Skeletal muscle tissue (tissue), 4 donors: Measurements from ENCODE around the gene LIN37. TPM values are rescaled to one million over a fixed set of nuclear protein-coding genes. Genes with fewer than 3 reads are reported as not detected.

Experiments used
- H3K27ac ChIP-seq: one replicate; pipeline ENCODE4 v1.7.0; 2013; ENCODE audit warnings: mild to moderate bottlenecking, low read depth, low read length, inconsistent platforms
- H3K27me3 ChIP-seq, 3 donors: one replicate each; pipeline ENCODE4 v1.7.0; 2013; ENCODE audit warnings: low read length in 3 of 3; ENCODE audit not compliant: control insufficient read depth in 3 of 3, insufficient read depth in 3 of 3
- H3K36me3 ChIP-seq, 3 donors: one replicate each; pipeline ENCODE4 v1.7.0; 2013; ENCODE audit warnings: low read length in 3 of 3; ENCODE audit not compliant: control insufficient read depth in 3 of 3, insufficient read depth in 3 of 3
- H3K4me1 ChIP-seq, 3 donors: one replicate each; pipeline ENCODE4 v1.7.0; 2013; ENCODE audit warnings: low read length in 3 of 3, mild to moderate bottlenecking in 3 of 3; ENCODE audit not compliant: control insufficient read depth in 3 of 3, insufficient read depth in 3 of 3
- H3K4me3 ChIP-seq, 3 donors: one replicate each; pipeline ENCODE4 v1.7.0; 2013; ENCODE audit warnings: low read length in 3 of 3
- H3K9ac ChIP-seq, 3 donors: one replicate each; pipeline ENCODE4 v1.7.0; 2013; ENCODE audit warnings: low read length in 3 of 3, mild to moderate bottlenecking in 3 of 3, moderate library complexity in 2 of 3, low read depth in 1 of 3
- H3K9me3 ChIP-seq, 3 donors: one replicate each; pipeline ENCODE4 v1.7.0; 2013; ENCODE audit warnings: low read length in 3 of 3; ENCODE audit not compliant: control insufficient read depth in 3 of 3
- total RNA-seq: library from RNA; depleted of rRNA; stranded (reverse); fragments of >200 nt; gene quantifications from one replicate; pipeline ENCODE4 v1.2.3, GENCODE V29; 2014
- donor health status: Osteomylitis.

LIN37 gene
- total RNA-seq, 1 donor from 2014 or later, result 3.1 TPM

DNA sequence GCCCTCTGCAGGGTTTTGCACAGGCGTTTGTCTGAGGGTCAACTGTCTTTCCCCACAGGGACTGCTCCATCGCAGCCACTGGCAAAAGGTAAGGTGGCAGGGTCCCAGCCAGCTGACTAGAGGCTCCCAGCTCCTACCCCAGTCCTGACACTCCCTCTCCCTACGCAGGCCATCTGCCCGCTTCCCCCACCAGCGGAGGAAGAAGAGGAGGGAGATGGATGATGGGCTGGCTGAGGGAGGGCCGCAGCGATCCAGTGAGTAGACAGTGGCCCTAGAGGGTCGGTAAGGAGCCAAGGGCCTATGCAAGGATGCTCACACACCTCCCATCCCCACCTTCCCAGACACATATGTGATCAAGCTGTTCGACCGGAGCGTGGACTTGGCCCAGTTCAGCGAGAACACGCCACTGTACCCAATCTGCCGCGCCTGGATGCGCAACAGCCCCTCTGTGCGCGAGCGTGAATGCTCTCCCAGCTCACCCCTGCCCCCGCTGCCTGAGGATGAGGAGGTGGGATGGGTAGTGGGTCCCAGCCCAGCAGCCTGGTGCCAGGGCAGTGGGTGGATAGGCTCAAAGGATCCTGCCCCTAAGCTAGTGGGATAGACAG is 4.5 kb downstream of the LIN37 start:
- H3K9me3 ChIP-seq, result no peaks in the 10 kb centered on the region
- peaks cover 37 to 52% (median 43%) of the 10 kb centered on the region in 3 donors for H3K4me1 ChIP-seq
- H3K36me3 ChIP-seq, result peaks cover 16 to 22% (median 19%) of the 10 kb centered on the region in 3 donors
- no peaks in the 10 kb centered on the region for H3K27me3 ChIP-seq
- peak overlapping the region in 1 of 3 donors; percentile 81 for H3K9ac ChIP-seq
- peak overlapping the region; percentile 25 for H3K27ac ChIP-seq
- H3K4me3 ChIP-seq, result no peak overlapping the region

DNA sequence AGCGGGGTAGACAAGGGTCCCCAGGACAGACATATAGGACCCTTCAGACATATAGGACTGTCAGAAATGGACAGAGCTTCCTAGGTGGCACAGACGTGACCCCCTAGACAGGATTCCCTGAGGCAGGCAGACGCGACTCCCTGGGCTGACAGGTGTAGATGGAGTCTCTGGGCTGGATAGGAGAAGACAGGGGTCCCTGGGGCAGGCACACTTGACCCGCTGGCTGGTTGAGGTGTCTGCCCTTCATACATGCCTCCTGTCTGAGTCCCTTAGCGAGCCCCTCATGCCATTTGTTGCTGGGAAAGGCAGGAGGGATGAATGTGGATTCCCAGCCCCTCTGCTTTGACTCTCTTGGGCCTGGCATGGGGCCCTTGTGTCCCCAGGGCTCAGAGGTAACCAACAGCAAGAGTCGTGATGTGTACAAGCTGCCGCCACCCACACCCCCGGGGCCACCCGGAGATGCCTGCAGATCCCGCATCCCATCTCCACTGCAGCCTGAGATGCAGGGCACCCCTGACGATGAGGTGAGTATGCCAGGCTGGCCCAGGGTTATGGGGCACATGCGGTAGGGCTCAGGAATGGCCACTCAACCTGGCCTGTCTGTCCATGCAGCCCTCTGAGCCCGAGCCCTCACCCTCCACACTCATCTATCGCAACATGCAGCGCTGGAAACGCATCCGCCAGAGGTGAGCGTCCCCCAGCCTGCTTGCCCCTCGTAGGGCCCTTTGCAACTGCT is 5.4 kb downstream of the LIN37 start:
- peak overlapping the region; percentile 99 for H3K27ac ChIP-seq
- peaks cover 34 to 54% (median 43%) of the 10 kb centered on the region in 3 donors for H3K4me1 ChIP-seq

DNA sequence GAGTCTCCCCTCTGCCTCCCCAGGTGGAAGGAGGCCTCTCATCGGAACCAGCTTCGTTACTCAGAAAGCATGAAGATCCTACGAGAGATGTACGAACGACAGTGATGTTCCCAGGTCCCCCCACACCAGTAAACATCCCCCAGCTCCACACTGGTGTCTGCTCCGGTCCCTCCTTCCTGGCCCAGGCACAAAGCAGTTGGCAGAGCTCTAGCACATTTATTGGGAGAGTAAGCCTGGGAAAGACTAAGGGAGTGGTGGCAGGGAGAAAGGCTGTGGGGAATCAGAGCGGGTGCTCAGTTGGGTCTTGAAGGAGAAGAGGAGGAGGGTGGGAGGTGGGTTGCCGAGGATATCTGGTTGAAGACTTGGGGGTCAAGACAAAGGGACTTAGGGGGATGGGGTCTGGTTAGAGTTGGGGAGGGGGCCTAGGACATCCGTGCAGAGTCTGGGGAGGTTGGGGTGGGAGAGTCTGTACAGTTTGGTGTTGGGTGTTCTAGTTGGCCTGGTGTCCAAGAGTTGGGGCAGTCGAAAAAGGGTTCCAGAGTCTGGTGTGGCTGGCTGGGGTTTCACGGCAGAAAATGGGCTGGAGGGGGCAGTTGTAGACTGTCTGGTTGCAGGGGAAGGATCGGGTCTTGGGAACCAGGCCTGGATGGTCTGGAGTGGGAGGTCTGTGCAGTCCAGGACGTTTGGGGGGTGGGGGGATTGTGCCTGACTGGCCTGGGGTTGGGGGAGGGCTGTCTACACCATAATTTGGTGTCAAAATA is 6.2 kb downstream of the LIN37 start:
- Histone ChIP-seq H3K9ac (peak overlapping the region; percentile 69 to 95 (median 81)), H3K9me3 (no peaks in the 10 kb centered on the region), H3K36me3 (peaks cover 16 to 22% (median 19%) of the 10 kb centered on the region in 3 donors), H3K4me1 (peaks cover 32 to 55% (median 43%) of the 10 kb centered on the region in 3 donors), H3K4me3 (peak overlapping the region; percentile 52 to 100 (median 86)), H3K27me3 (no peaks in the 10 kb centered on the region), H3K27ac (peak overlapping the region; percentile 99)

More for the DNA sequence above, 5.4 kb downstream of the LIN37 start:
- no peaks in the 10 kb centered on the region for H3K9me3 ChIP-seq
- H3K27me3 ChIP-seq, result no peaks in the 10 kb centered on the region
- H3K36me3 ChIP-seq, result peaks cover 16 to 22% (median 19%) of the 10 kb centered on the region in 3 donors
- peak overlapping the region in 2 of 3 donors; percentile 21 to 81 for H3K9ac ChIP-seq
- H3K4me3 ChIP-seq, result peak overlapping the region in 2 of 3 donors; percentile 13 to 20

DNA sequence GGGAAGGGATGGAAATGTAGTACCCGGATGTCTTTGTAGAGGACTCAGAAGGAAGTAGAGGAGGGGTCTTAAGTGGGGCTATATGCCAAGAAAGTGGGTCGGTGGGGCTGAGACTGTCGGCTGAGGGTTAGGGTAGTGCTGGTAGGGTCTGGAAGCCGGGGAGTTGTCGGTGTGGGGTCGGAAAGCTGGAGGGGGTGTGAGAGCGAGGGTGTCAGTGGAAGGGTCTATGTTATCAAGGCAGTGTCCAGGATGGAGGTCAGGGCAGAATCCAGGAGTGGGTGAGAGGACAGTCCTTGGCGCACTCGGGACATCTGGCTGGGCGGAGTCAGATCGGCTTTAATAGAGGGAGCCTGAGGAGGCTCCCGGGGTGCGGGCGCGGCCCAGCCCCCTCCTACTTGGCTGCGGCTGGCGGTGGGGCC is 6.8 kb downstream of the LIN37 start:
- H3K4me1 ChIP-seq, result peaks cover 32 to 50% (median 39%) of the 10 kb centered on the region in 3 donors
- peak overlapping the region; percentile 99 for H3K27ac ChIP-seq
- peak overlapping the region; percentile 69 to 95 (median 81) for H3K9ac ChIP-seq
- H3K9me3 ChIP-seq, result no peaks in the 10 kb centered on the region
- H3K4me3 ChIP-seq, result peak overlapping the region; percentile 52 to 100 (median 86)
- H3K27me3 ChIP-seq, result no peaks in the 10 kb centered on the region
- peaks cover 16 to 22% (median 19%) of the 10 kb centered on the region in 3 donors for H3K36me3 ChIP-seq

DNA sequence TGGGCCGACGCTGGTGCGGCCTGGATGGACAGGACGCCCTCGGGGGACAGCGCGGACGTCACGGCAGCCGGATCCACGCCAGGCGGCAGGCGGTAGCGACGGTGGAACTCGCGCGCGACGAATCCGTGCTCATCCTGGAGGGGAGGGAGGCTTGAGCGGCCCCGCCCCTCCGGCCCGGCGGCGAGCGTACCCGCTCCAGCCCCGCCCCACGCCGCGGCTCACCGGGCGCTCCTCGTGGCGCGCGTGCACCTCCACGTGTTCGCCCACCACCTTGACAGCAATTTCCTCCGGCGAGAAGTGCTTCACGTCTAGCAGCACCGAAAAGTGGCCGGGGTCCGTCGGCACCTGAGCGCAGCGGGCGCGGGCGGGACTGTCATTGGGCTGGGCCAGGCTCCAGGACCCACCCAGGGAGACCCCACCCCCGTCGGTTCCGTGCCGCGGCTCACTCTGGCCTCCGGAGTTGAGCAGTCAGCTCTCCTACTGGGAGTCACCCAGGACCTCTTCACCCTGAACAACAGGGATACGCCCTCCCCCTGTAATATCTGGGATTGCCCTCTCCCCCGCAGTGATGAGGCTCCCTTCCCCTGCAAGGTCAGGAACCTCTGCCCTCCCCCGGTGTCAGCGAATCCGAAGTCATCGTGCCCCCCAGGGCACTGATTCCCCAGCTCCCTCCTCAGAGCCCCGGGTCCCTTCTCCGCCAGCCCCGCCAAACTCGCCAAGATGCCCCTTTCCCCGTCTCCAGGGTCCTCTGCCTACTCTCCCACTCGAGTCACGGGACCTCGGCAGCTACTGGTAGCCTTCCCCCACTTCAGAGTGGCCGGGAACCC is 7.4 kb downstream of the LIN37 start:
- no peaks in the 10 kb centered on the region for H3K9me3 ChIP-seq
- H3K4me3 ChIP-seq, result peak overlapping the region; percentile 86 to 100 (median 98)
- no peaks in the 10 kb centered on the region for H3K27me3 ChIP-seq
- H3K4me1 ChIP-seq, result peaks cover 32 to 49% (median 39%) of the 10 kb centered on the region in 3 donors
- H3K27ac ChIP-seq, result peak overlapping the region; percentile 99
- H3K9ac ChIP-seq, result peak overlapping the region; percentile 95 to 100 (median 95)
- peaks cover 16 to 24% (median 19%) of the 10 kb centered on the region in 3 donors for H3K36me3 ChIP-seq

DNA sequence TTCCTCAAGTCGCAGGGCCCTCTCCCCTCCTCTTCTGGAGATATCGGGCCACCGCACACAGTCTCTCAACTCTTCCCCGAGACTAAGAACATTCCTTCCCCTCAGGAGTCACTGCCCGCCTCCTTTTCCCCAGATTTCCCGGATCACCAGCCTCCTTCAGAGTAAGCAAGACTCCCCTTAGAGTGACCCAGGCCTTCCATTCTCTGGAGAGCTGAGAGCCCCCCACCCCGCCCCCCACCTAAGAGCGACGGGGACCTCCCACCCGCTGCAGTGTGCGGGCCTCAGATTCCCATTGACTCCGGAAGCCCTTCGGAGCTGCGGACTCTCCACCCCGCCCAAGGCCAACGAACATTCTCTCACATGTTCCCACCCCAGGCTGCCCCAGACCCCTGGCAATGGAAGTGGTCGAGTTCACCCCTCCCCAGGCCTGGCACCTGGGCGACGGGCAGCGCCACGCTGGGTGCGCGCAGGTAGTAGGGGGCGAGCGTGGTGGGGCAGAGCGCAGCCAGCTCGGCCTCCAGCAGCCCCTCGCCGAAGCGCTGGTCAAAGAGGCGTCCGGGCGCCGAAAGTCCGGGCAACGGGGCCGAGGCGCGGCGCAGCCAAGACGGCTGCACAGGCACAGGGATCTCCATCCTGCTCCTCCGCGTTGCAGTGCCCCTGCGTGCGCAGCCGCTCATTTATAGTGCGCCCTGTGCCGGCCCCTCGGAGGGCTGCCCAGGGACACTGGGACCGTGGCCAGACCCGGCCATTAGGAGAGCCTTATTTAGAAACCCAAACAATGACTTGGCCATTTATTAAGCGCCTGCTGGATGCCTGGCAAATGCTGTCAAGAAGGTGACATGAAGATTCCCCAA is 8.2 kb downstream of the LIN37 start, which contains the start of gene HSPB6:
HSPB6 (minus strand) TSS at position 653 of the 854 bp plus-strand sequence; CDS start at position 632, 21 bp downstream.
- peaks cover 32 to 49% (median 39%) of the 10 kb centered on the region in 3 donors for H3K4me1 ChIP-seq
- no peaks in the 10 kb centered on the region for H3K9me3 ChIP-seq
- H3K36me3 ChIP-seq, result peaks cover 16 to 26% (median 23%) of the 10 kb centered on the region in 3 donors
- H3K4me3 ChIP-seq, result peak within 1 kb of the TSS; percentile 86 to 100 (median 98)
- peak within 1 kb of the TSS; percentile 95 to 100 (median 95) for H3K9ac ChIP-seq
- peak within 1 kb of the TSS; percentile 99 for H3K27ac ChIP-seq
- no peaks in the 10 kb centered on the region for H3K27me3 ChIP-seq

DNA sequence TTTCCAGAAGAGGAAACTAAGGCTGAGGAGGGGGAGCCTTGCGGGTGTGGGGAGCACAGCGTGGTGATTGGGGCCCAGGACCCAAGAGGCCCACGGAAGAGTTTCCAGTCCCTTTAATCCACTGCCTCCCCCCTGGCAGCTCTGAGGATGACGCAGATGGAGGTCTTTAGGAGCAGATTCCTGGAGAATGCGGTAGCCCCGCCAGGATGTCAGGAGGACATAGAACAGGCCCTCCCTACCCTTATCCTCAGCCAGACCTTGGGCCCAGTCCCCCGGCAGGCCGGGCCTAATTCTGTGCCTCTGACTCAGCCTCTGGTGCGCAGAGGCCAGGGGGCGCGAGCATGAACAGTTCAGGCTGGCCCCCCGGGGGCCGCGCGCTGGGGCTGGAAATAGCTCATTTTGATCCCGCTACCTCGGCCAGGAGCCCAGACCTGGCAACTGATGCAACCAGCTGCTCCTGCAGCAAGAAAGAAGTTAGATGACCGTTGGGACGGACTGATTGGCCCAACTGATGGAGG is 8.9 kb downstream of the LIN37 start:
- Histone ChIP-seq H3K36me3 (peaks cover 21 to 26% (median 23%) of the 10 kb centered on the region in 3 donors), H3K4me3 (peak overlapping the region; percentile 86 to 100 (median 98)), H3K9ac (peak overlapping the region; percentile 89 to 100 (median 95))

DNA sequence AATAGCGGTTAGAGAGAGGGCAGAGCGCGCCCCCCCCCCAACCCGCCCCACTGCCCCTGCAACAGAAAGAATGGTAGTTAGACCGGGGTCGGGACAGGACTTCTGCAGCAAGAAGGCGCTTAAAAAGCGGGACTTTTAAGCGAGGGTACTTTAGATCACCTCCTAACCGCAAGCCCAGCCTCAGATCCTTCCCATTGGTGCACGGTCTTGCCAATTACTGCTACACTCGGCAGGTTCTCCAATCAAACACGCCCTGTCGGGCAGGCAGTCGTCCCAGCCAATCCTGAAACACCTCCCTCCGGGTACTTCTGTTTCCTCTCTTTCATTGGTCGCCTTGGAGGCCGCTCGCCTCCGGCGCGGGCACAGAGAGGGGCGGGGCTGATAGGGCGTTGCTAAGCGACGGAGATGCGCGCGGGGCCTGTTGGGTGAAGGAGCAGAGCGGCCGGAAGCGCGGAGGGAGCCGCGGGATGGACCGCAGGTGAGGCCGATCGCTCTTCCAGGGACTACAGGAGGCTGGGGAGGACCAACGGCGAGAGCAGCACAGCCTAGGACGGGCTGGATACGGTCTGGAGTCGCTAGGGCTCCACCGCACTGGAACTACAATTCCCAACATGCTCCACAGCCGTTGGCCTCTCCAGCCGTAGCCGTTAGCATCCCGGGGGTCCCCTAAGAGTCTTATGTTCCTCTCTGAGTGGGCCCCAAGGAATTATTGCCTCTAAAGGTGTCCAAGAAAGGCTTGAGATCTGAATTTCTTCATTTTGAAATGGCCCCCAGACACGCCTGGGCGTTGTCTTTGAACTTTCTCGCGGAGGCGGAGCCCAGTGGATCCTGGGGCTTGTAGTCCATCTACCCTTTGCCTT is 9.6 kb downstream of the LIN37 start, which contains the start of gene PROSER3:
PROSER3 (plus strand) TSS at position 428 of the 860 bp plus-strand sequence; CDS start at position 468, 40 bp downstream.
- H3K27me3 ChIP-seq, result no peaks in the 10 kb centered on the region
- H3K27ac ChIP-seq, result peak within 1 kb of the TSS; percentile 99
- no peaks in the 10 kb centered on the region for H3K9me3 ChIP-seq
- peaks cover 17 to 20% (median 17%) of the 10 kb centered on the region in 3 donors for H3K36me3 ChIP-seq
- H3K4me3 ChIP-seq, result peak within 1 kb of the TSS; percentile 98 to 100 (median 100)
- H3K4me1 ChIP-seq, result peaks cover 32 to 49% (median 35%) of the 10 kb centered on the region in 3 donors
- peak within 1 kb of the TSS; percentile 93 to 100 (median 95) for H3K9ac ChIP-seq

More for the DNA sequence above, 8.9 kb downstream of the LIN37 start:
- H3K27ac ChIP-seq, result peak overlapping the region; percentile 99
- H3K4me1 ChIP-seq, result peaks cover 32 to 49% (median 35%) of the 10 kb centered on the region in 3 donors
- no peaks in the 10 kb centered on the region for H3K9me3 ChIP-seq
- H3K27me3 ChIP-seq, result no peaks in the 10 kb centered on the region
